Measurements from ENCODE around the gene PLIN4. TPM values are rescaled to one million over a fixed set of nuclear protein-coding genes. Genes with fewer than 3 reads are reported as not detected.
"Not testable (repeated sequence)": the region's sequence is repeated elsewhere in the genome, so short reads cannot be mapped to it uniquely, and the experiment has no call there.

Gene PLIN4
- 0.32 and 0.43 TPM in 2 replicates for total RNA-seq

GRCh38 chr19:4518345-4519171 is at the start of gene PLIN4:
PLIN4 (minus strand) TSS chr19:4518486; CDS start chr19:4518272, 214 bp downstream.
- DNase-seq (ENCODE audit: low read depth): peak; percentile 28
- TF ChIP-seq CTCF (IDR thresholded peaks at IDR 0.05; ENCODE audit: insufficient read depth, low read depth, low read length): no peak
- no peak within 1 kb of the TSS for H3K4me3 ChIP-seq (ENCODE audit: low read depth, low read length)

- peak; percentile 95 for TF ChIP-seq CTCF (IDR thresholded peaks at IDR 0.05; ENCODE audit: insufficient read depth, low read depth, low read length)
- DNase-seq (ENCODE audit: low read depth): peak; percentile 74
- H3K4me3 ChIP-seq (ENCODE audit: low read depth, low read length): no peak overlapping the region
Measured at GRCh38 chr19:4567584-4568071, 49.3 kb upstream of the PLIN4 start.

- TF ChIP-seq CTCF (IDR thresholded peaks at IDR 0.05; ENCODE audit: insufficient read depth, low read depth, low read length): no peak
- no peak overlapping the region for H3K4me3 ChIP-seq (ENCODE audit: low read depth, low read length)
- no peak for DNase-seq (ENCODE audit: low read depth)
Measured at GRCh38 chr19:4566402-4567051, 48.2 kb upstream of the PLIN4 start.

GRCh38 chr19:4563562-4563961 is 45.3 kb upstream of the PLIN4 start:
- H3K4me3 ChIP-seq (ENCODE audit: low read depth, low read length); DNase-seq (ENCODE audit: low read depth): not testable (repeated sequence)

- DNase-seq (ENCODE audit: low read depth); H3K4me3 ChIP-seq (ENCODE audit: low read depth, low read length): not testable (repeated sequence)
Measured at GRCh38 chr19:4562085-4562484, 43.8 kb upstream of the PLIN4 start.

- no peak for TF ChIP-seq CTCF (IDR thresholded peaks at IDR 0.05; ENCODE audit: insufficient read depth, low read depth, low read length)
- H3K4me3 ChIP-seq (ENCODE audit: low read depth, low read length): no peak within 1 kb of the TSS
- no peak for DNase-seq (ENCODE audit: low read depth)
Measured at GRCh38 chr19:4559569-4559968, 41.3 kb upstream of the PLIN4 start, which contains the start of gene SEMA6B. SEMA6B (minus strand) TSS chr19:4559684; CDS start chr19:4558457, 1,227 bp downstream.

- TF ChIP-seq CTCF (IDR thresholded peaks at IDR 0.05; ENCODE audit: insufficient read depth, low read depth, low read length): peak; percentile 94
- DNase-seq (ENCODE audit: low read depth): no peak
- H3K4me3 ChIP-seq (ENCODE audit: low read depth, low read length): no peak overlapping the region
Measured at GRCh38 chr19:4557971-4558941, 40.0 kb upstream of the PLIN4 start.

All from fibroblast of villous mesenchyme (primary cell).